ENCODE measurements around the gene PC. TPM values are rescaled to one million over a fixed set of nuclear protein-coding genes. Genes with fewer than 3 reads are reported as not detected.

Gene PC
- total and polyA plus RNA-seq, 2 experiments from 2014 or later = 47.4 to 78.1 TPM

DNA sequence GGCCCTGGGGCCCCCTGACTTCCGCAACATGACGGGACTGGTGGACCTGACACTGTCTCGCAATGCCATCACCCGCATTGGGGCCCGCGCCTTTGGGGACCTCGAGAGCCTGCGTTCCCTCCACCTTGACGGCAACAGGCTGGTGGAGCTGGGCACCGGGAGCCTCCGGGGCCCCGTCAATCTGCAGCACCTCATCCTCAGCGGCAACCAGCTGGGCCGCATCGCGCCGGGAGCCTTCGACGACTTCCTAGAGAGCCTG, 100.3 kb downstream of the PC start:
- no peak overlapping the region for H3K4me3 ChIP-seq
- H4K20me1 ChIP-seq (ENCODE audit: insufficient read depth, poor library complexity, severe bottlenecking) = no peaks in the 10 kb centered on the region
- no peak for DNase-seq (ENCODE audit: low spot score)
- WGBS (ENCODE audit: low lambda C conversion rate, missing lambda C conversion rate) = 96% methylated on average over 17 of the region's 19 CpGs
- H3K27me3 ChIP-seq = no peaks in the 10 kb centered on the region
- TF ChIP-seq, protein P1, sequence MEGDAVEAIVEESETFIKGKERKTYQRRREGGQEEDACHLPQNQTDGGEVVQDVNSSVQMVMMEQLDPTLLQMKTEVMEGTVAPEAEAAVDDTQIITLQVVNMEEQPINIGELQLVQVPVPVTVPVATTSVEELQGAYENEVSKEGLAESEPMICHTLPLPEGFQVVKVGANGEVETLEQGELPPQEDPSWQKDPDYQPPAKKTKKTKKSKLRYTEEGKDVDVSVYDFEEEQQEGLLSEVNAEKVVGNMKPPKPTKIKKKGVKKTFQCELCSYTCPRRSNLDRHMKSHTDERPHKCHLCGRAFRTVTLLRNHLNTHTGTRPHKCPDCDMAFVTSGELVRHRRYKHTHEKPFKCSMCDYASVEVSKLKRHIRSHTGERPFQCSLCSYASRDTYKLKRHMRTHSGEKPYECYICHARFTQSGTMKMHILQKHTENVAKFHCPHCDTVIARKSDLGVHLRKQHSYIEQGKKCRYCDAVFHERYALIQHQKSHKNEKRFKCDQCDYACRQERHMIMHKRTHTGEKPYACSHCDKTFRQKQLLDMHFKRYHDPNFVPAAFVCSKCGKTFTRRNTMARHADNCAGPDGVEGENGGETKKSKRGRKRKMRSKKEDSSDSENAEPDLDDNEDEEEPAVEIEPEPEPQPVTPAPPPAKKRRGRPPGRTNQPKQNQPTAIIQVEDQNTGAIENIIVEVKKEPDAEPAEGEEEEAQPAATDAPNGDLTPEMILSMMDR (IDR thresholded peaks at IDR 0.05; ENCODE audit: poor library complexity) = no peak
- TF ChIP-seq EZH2phosphoT487 (IDR thresholded peaks at IDR 0.05; ENCODE audit: low read depth, severe bottlenecking, unreplicated experiment) (no peak), EZH2 (IDR thresholded peaks at IDR 0.05; ENCODE audit: borderline replicate concordance) (no peak)
- no peaks in the 10 kb centered on the region for H3K36me3 ChIP-seq (replicated peaks; ENCODE audit: insufficient read depth, low read depth)
- no peaks in the 10 kb centered on the region for H3K79me2 ChIP-seq
- H3K27ac ChIP-seq = no peak overlapping the region
- H3K9me3 ChIP-seq (ENCODE audit: low read depth) = no peaks in the 10 kb centered on the region
- peaks cover 8% of the 10 kb centered on the region for H3K4me1 ChIP-seq (ENCODE audit: insufficient read depth)
- H2AFZ ChIP-seq = no peak overlapping the region
- H3K4me2 ChIP-seq = peak overlapping the region; percentile 78
- H3K9me2 ChIP-seq (replicated peaks; ENCODE audit: insufficient read depth) = no peaks in the 10 kb centered on the region

DNA sequence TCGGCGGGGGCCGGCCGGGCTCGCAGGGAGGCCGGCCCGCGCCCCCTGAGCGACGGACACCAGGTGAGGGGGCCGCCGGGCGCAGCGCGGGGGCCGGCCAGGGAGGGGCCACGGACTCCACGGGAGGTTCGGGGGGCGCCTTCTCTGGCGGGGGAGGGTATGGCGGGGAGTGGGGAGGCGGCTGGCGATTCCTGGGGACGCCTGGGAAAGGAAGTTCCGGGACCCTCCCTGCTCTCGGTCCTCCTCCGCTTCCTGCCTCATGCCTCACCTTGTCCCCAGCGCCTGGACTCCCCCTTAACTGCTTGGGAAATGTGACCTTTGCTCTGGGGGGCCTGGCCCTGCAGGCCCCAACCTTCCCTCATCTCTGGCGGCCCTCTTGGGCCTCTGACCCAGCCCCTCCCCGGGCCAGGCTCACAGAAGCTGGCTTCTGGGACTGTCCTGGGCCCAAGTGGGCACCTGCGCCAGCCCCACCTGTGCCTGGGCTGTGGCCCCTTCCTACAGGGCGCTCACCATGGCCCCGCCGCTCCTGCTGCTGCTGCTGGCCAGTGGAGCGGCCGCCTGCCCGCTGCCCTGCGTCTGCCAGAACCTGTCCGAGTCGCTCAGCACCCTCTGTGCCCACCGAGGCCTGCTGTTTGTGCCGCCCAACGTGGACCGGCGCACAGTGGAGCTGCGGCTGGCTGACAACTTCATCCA, 100.8 kb downstream of the PC start:
- Histone ChIP-seq H2AFZ (no peak overlapping the region), H3K27ac (no peak overlapping the region), H4K20me1 (ENCODE audit: insufficient read depth, poor library complexity, severe bottlenecking) (no peaks in the 10 kb centered on the region), H3K36me3 (replicated peaks; ENCODE audit: insufficient read depth, low read depth) (no peaks in the 10 kb centered on the region), H3K9me2 (replicated peaks; ENCODE audit: insufficient read depth) (no peaks in the 10 kb centered on the region), H3K79me2 (no peaks in the 10 kb centered on the region), H3K4me2 (peak overlapping the region; percentile 78), H3K4me3 (peak overlapping the region; percentile 26), H3K9me3 (ENCODE audit: low read depth) (no peaks in the 10 kb centered on the region), H3K4me1 (ENCODE audit: insufficient read depth) (peaks cover 8% of the 10 kb centered on the region), H3K27me3 (no peaks in the 10 kb centered on the region)
- TF ChIP-seq EZH2phosphoT487 (IDR thresholded peaks at IDR 0.05; ENCODE audit: low read depth, severe bottlenecking, unreplicated experiment) (no peak), EZH2 (IDR thresholded peaks at IDR 0.05; ENCODE audit: borderline replicate concordance) (no peak)
- TF ChIP-seq, protein P1 (IDR thresholded peaks at IDR 0.05; ENCODE audit: poor library complexity) = no peak
- WGBS (ENCODE audit: low lambda C conversion rate, missing lambda C conversion rate) = 78% methylated on average over 19 of the region's 47 CpGs
- DNase-seq (ENCODE audit: low spot score) = peak; percentile 47

DNA sequence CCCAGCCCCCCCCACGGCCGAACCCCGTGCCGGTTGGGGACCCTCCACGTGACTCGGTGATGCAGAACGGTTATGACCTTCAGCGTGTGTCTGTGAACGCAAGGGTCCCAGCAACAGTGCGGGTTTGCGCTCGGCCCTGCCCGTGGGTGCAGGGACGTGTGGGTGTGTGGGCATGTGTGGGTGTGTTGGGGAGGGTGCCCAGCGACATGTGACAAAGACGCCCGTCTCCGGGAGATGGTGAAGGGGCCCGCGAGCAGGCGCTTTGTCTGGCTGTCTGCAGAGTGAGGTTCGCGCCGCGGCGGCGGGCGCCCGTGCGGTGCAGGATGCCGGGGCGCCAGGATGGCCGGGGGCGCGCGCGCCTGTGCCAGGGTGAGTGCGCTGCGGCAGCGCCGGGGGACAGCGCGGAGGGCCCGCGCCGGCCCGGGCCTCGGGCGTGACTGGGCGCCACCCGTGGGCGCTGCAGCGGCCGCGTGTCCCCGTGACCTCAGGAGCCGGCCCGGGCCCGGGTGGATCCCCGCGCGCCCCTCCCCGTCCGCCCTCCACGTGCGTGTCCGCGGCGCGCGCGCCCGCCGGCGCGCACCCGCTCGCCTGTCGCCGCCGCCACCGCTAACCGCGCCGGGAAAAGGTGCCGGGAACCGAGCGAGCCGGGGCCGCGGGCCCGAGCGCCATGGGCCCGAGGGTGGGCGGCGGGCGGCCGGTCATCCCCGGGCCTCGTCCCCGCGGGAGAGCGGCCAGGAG, 101.5 kb downstream of the PC start, which contains the start of gene LRFN4:
Gene LRFN4, plus strand, starts transcription at position 569 of the 738 bp plus-strand sequence. CDS start 681 bp downstream, outside the sequence.
- H3K79me2 ChIP-seq = no peaks in the 10 kb centered on the region
- H2AFZ ChIP-seq = peak within 1 kb of the TSS; percentile 93
- no peak for TF ChIP-seq EZH2 (IDR thresholded peaks at IDR 0.05; ENCODE audit: borderline replicate concordance)
- peak within 1 kb of the TSS; percentile 94 for H3K27ac ChIP-seq
- H3K27me3 ChIP-seq = no peaks in the 10 kb centered on the region
- no peaks in the 10 kb centered on the region for H4K20me1 ChIP-seq (ENCODE audit: insufficient read depth, poor library complexity, severe bottlenecking)
- peak within 1 kb of the TSS; percentile 99 for H3K4me2 ChIP-seq
- H3K36me3 ChIP-seq (replicated peaks; ENCODE audit: insufficient read depth, low read depth) = no peaks in the 10 kb centered on the region
- H3K9me2 ChIP-seq (replicated peaks; ENCODE audit: insufficient read depth) = no peaks in the 10 kb centered on the region
- peak; percentile 70 for DNase-seq (ENCODE audit: low spot score)
- H3K4me1 ChIP-seq (ENCODE audit: insufficient read depth) = peaks cover 8% of the 10 kb centered on the region
- H3K4me3 ChIP-seq = peak within 1 kb of the TSS; percentile 99
- 2% methylated on average over 37 of the region's 103 CpGs for WGBS (ENCODE audit: low lambda C conversion rate, missing lambda C conversion rate)
- H3K9me3 ChIP-seq (ENCODE audit: low read depth) = no peaks in the 10 kb centered on the region

Data from hepatocyte (in vitro differentiated cells).